CD14-positive monocyte (primary cell): ENCODE measurements around the gene TACC2. TPM values are rescaled to one million over a fixed set of nuclear protein-coding genes. Genes with fewer than 3 reads are reported as not detected.

Experiments used
- DNase-seq, 3 donors: peaks; one replicate each; pipeline ENCODE4 v3.0.0-alpha.2; 2011 to 2022
- H2AFZ ChIP-seq: 2 replicates; pipeline ENCODE4 v1.6.0; 2012; ENCODE audit warnings: mild to moderate bottlenecking, low read depth, low read length, inconsistent platforms; ENCODE audit not compliant: insufficient read depth, poor library complexity, severe bottlenecking
- H3K27ac ChIP-seq, 2 donors: 1 replicate in 1 of 2; 2 replicates in 1 of 2; pipeline ENCODE4 v1.5.1; 2012 to 2013; ENCODE audit warnings: low read length in 2 of 2, control low read depth in 1 of 2, inconsistent platforms in 1 of 2, low read depth in 1 of 2, mild to moderate bottlenecking in 1 of 2
- H3K27me3 ChIP-seq, 2 donors: one replicate each; pipeline versions ENCODE4 v1.6.0 to v1.6.1; 2011 to 2013; ENCODE audit warnings: low read length in 2 of 2; ENCODE audit not compliant: control insufficient read depth in 2 of 2, insufficient read depth in 2 of 2
- H3K36me3 ChIP-seq, 2 donors: replicated peaks in 1 of 2; 1 replicate in 1 of 2; 2 replicates in 1 of 2; pipeline versions ENCODE4 v1.5.1 to v1.6.1; 2012 to 2013; ENCODE audit warnings: low read length in 2 of 2, control low read depth in 1 of 2, inconsistent platforms in 1 of 2, mild to moderate bottlenecking in 1 of 2; ENCODE audit not compliant: insufficient read depth in 2 of 2, control insufficient read depth in 1 of 2
- H3K4me1 ChIP-seq, 2 donors: 1 replicate in 1 of 2; 2 replicates in 1 of 2; pipeline versions ENCODE4 v1.5.1 to v1.6.1; 2012 to 2013; ENCODE audit warnings: low read length in 2 of 2, control low read depth in 1 of 2, inconsistent platforms in 1 of 2, mild to moderate bottlenecking in 1 of 2, moderate library complexity in 1 of 2; ENCODE audit not compliant: insufficient read depth in 2 of 2, control insufficient read depth in 1 of 2
- H3K4me2 ChIP-seq: replicated peaks from 2 replicates; pipeline ENCODE3; 2012; ENCODE audit warnings: low read length, moderate library complexity, mild to moderate bottlenecking; ENCODE audit not compliant: poor library complexity, severe bottlenecking; ENCODE audit errors: extremely low read depth
- H3K4me3 ChIP-seq, 3 experiments: fragments of 200-600 bp in 1 of 3; sonication (generic) in 1 of 3; replicated peaks in 1 of 3; 1 replicate in 2 of 3; 2 replicates in 1 of 3; pipeline ENCODE4 v1.5.1; 2011 to 2013; ENCODE audit warnings: low read length in 3 of 3, mild to moderate bottlenecking in 3 of 3, control low read depth in 2 of 3, low read depth in 2 of 3, inconsistent platforms in 1 of 3, moderate library complexity in 1 of 3
- H3K79me2 ChIP-seq: 2 replicates; pipeline ENCODE4 v1.6.0; 2012; ENCODE audit warnings: mild to moderate bottlenecking, control low read depth, inconsistent platforms, low read length, moderate library complexity; ENCODE audit not compliant: insufficient read depth
- H3K9ac ChIP-seq: 2 replicates; pipeline ENCODE4 v1.6.0; 2017; ENCODE audit warnings: low read length, mild to moderate bottlenecking; ENCODE audit not compliant: insufficient read depth, poor library complexity, severe bottlenecking
- H3K9me3 ChIP-seq, 2 donors: replicated peaks in 1 of 2; 1 replicate in 1 of 2; 2 replicates in 1 of 2; pipeline versions ENCODE4 v1.5.1 to v1.6.1; 2012 to 2013; ENCODE audit warnings: low read length in 2 of 2, control low read depth in 1 of 2; ENCODE audit not compliant: control insufficient read depth in 1 of 2, insufficient read depth in 1 of 2
- H4K20me1 ChIP-seq: 2 replicates; pipeline ENCODE4 v1.6.0; 2012; ENCODE audit warnings: mild to moderate bottlenecking, low read length, control low read depth, moderate library complexity; ENCODE audit not compliant: insufficient read depth
- H3K27ac Mint-ChIP-seq, 7 donors: one replicate each; pipeline ENCODE4 v1.8.0; 2020; ENCODE audit warnings: mild to moderate bottlenecking in 7 of 7, mixed read lengths in 7 of 7, moderate library complexity in 6 of 7, inconsistent platforms in 2 of 7
- H3K27me3 Mint-ChIP-seq, 3 donors: one replicate each; pipeline ENCODE4 v1.8.0; 2021 to 2022; ENCODE audit warnings: low read depth in 3 of 3, mild to moderate bottlenecking in 3 of 3, mixed read lengths in 3 of 3, moderate library complexity in 3 of 3, inconsistent platforms in 1 of 3
- H3K36me3 Mint-ChIP-seq, 2 donors: one replicate each; pipeline ENCODE4 v1.8.0; 2020; ENCODE audit warnings: mixed read lengths in 2 of 2, inconsistent platforms in 1 of 2, mild to moderate bottlenecking in 1 of 2
- H3K4me1 Mint-ChIP-seq: one replicate; pipeline ENCODE4 v1.8.0; 2020; ENCODE audit warnings: mild to moderate bottlenecking, mixed read lengths
- H3K4me3 Mint-ChIP-seq, 2 donors: one replicate each; pipeline ENCODE4 v1.8.0; 2020; ENCODE audit warnings: mild to moderate bottlenecking in 2 of 2, mixed read lengths in 2 of 2, moderate library complexity in 1 of 2
- H3K9me3 Mint-ChIP-seq, 7 donors: one replicate each; pipeline ENCODE4 v1.8.0; 2020 to 2022; ENCODE audit warnings: mixed read lengths in 7 of 7, mild to moderate bottlenecking in 6 of 7, moderate library complexity in 6 of 7, inconsistent platforms in 2 of 7
- CTCF ChIP-seq: fragments of 200-600 bp; IDR thresholded peaks from one replicate; pipeline ENCODE4 v1.8.0; 2022; ENCODE audit warnings: antibody characterized with exemption, mild to moderate bottlenecking
- WGBS: methylation state at CpG from one replicate; pipeline ENCODE4 v1.1.5; 2013; ENCODE audit warnings: missing lambda C conversion rate; ENCODE audit not compliant: insufficient coverage; 5-methylcytosine and 5-hydroxymethylcytosine counted together
- intact Hi-C, 2 donors: fragments of 100-400 bp; cut with micrococcal nuclease; formaldehyde crosslinking; loops; one replicate each; pipeline versions ENCODE4 v1.15.0 to v1.15.1; 2023
- polyA plus RNA-seq, 3 donors: library from polyadenylated mRNA; depleted of rRNA in 1 of 3; unstranded in 2 of 3; stranded (reverse) in 1 of 3; fragments of 300-500 nt in 2 of 3; fragments of >200 nt in 1 of 3; fragmentation: Illumina TruSeq in 2 of 3; gene quantifications; 1 replicate in 2 of 3; 2 replicates in 1 of 3; pipeline ENCODE4 v1.2.3, GENCODE V29; 2012 to 2021

The TACC2 gene
- polyA plus RNA-seq, 3 donors = 0.03 TPM; not detected in 2

GRCh38 chr10:122293156-122293960 is 304.4 kb downstream of the TACC2 start:
- Mint-ChIP-seq H3K27ac (no peak overlapping the region), H3K9me3 (no peaks in the 10 kb centered on the region), H3K27me3 (peaks cover 3 to 8% (median 6%) of the 10 kb centered on the region in 3 donors), H3K4me3 (no peak overlapping the region), H3K36me3 (no peaks in the 10 kb centered on the region), H3K4me1 (no peaks in the 10 kb centered on the region)
- Histone ChIP-seq H3K9me3 (no peaks in the 10 kb centered on the region), H4K20me1 (no peaks in the 10 kb centered on the region), H3K9ac (no peak overlapping the region), H3K4me1 (no peaks in the 10 kb centered on the region), H3K36me3 (no peaks in the 10 kb centered on the region), H3K4me2 (no peak overlapping the region), H3K79me2 (no peaks in the 10 kb centered on the region), H3K27ac (no peak overlapping the region), H3K27me3 (no peaks in the 10 kb centered on the region), H2AFZ (no peak overlapping the region), H3K4me3 (no peak overlapping the region)
- intact Hi-C loops = loop anchor here in 1 of 2 donors (10.0 kb wide), 1 partner anchor 271 kb away; the partner anchor contains the start of gene DMBT1
- no peak for DNase-seq
- no peak for TF ChIP-seq CTCF
- WGBS = 85% methylated on average over 10 of the region's 10 CpGs

GRCh38 chr10:122293961-122294380 is 305.0 kb downstream of the TACC2 start:
- intact Hi-C loops = loop anchor here in 1 of 2 donors (10.0 kb wide), 1 partner anchor 271 kb away; the partner anchor contains the start of gene DMBT1
- no peak overlapping the region for H2AFZ ChIP-seq
- no peaks in the 10 kb centered on the region for H3K79me2 ChIP-seq
- no peak for TF ChIP-seq CTCF
- Mint-ChIP-seq H3K4me1 (no peaks in the 10 kb centered on the region), H3K36me3 (no peaks in the 10 kb centered on the region), H3K27ac (no peak overlapping the region), H3K27me3 (peaks cover 3 to 9% (median 6%) of the 10 kb centered on the region in 3 donors), H3K9me3 (no peaks in the 10 kb centered on the region), H3K4me3 (no peak overlapping the region)
- no peak overlapping the region for H3K27ac ChIP-seq
- H3K4me2 ChIP-seq = no peak overlapping the region
- H3K36me3 ChIP-seq = no peaks in the 10 kb centered on the region
- no peaks in the 10 kb centered on the region for H4K20me1 ChIP-seq
- no peaks in the 10 kb centered on the region for H3K4me1 ChIP-seq
- H3K27me3 ChIP-seq = no peaks in the 10 kb centered on the region
- no peak for DNase-seq
- no peaks in the 10 kb centered on the region for H3K9me3 ChIP-seq
- no peak overlapping the region for H3K4me3 ChIP-seq
- WGBS = 100% methylated on average over 3 of the region's 4 CpGs
- no peak overlapping the region for H3K9ac ChIP-seq
